Stimulated activated memory B cell treated with anti-CD40 and anti-IgM and Interleukin-4, amounts not matched to agents 10 μg/mL and 1 μg/mL and 100 μg/mL, for 72 hours (primary cell): ENCODE results near the gene RXRG.

ENCODE experiments used
- ATAC-seq: fragments of 150-1000 bp; cut with Tn5 transposase; 2 replicates; pipeline ENCODE4 v1.10.0; 2021
- H3K27ac Mint-ChIP-seq: one replicate; pipeline ENCODE4 v1.8.0; 2022; ENCODE audit warnings: mild to moderate bottlenecking, mixed read lengths
- H3K27me3 Mint-ChIP-seq: one replicate; pipeline ENCODE4 v1.8.0; 2022; ENCODE audit warnings: mixed read lengths
- H3K36me3 Mint-ChIP-seq: one replicate; pipeline ENCODE4 v1.8.0; 2022; ENCODE audit warnings: mixed read lengths
- H3K4me1 Mint-ChIP-seq: one replicate; pipeline ENCODE4 v1.8.0; 2022; ENCODE audit warnings: mixed read lengths
- H3K4me3 Mint-ChIP-seq: one replicate; pipeline ENCODE4 v1.8.0; 2022; ENCODE audit warnings: mild to moderate bottlenecking, moderate library complexity, mixed read lengths
- H3K9me3 Mint-ChIP-seq: one replicate; pipeline ENCODE4 v1.8.0; 2022; ENCODE audit warnings: mixed read lengths

The RXRG gene

DNA sequence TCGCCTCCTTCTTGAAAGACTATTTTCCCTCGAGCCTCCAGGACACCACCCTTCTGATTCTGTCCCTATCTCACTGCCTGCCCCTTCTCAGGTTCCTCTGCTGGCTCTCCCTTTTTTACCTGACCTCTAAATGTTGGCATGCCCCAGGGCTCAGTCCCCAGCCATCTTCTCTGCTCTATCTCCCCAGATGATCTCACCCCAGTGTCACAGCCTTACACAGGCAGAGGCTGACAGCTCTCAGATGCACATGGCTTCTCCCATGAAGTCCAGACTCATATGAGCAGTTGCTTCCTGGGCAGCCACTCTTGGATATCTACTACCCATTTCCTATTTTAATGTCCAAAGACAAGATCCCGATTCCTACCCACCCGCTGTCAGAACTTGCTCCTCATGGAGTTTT is 37.5 kb downstream of the RXRG start:
- no peak overlapping the region for H3K27ac Mint-ChIP-seq
- ATAC-seq = no peak
- H3K9me3 Mint-ChIP-seq = no peaks in the 10 kb centered on the region
- no peaks in the 10 kb centered on the region for H3K4me1 Mint-ChIP-seq
- H3K36me3 Mint-ChIP-seq = no peaks in the 10 kb centered on the region
- H3K4me3 Mint-ChIP-seq = no peak overlapping the region
- H3K27me3 Mint-ChIP-seq = peaks cover 38% of the 10 kb centered on the region

DNA sequence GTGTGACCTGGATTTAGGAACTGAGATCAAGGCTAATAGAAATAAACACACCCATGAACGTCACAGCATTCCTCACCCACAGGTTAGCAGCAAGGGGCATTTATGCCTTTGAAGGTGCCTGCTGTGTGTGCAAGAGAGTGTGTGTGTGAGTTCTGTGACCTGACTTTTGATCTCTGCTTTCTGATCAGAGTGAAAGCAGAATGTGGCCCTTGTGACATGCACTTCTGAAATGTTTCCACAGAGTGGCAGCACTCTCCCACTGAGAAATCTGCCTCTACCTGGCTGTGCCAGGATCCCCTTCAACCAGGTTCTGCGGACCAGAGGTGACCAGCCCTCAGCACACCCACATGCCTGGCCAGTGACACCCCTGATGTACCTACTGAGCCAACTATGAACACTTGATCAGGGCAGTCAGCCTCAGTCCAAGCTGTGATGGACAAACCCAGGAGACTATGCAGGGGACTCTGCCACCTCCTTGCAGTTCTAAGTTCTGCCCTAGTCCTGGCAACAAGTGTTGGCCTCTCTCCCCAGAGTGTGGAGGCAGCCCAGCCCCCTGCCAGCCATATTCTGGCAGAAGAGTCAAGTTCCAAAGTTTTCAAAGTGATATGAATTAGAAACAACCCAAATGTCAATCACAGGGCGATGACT is 41.0 kb downstream of the RXRG start:
- peak; percentile 61 for ATAC-seq
- Mint-ChIP-seq H3K4me1 (no peaks in the 10 kb centered on the region), H3K4me3 (no peak overlapping the region), H3K36me3 (no peaks in the 10 kb centered on the region), H3K27me3 (peaks cover 44% of the 10 kb centered on the region), H3K27ac (no peak overlapping the region), H3K9me3 (no peaks in the 10 kb centered on the region)

GRCh38 chr1:165402517-165403111 is 42.3 kb downstream of the RXRG start:
- no peaks in the 10 kb centered on the region for H3K9me3 Mint-ChIP-seq
- no peaks in the 10 kb centered on the region for H3K36me3 Mint-ChIP-seq
- no peak overlapping the region for H3K27ac Mint-ChIP-seq
- ATAC-seq = no peak
- H3K4me1 Mint-ChIP-seq = no peaks in the 10 kb centered on the region
- H3K27me3 Mint-ChIP-seq = peaks cover 40% of the 10 kb centered on the region
- H3K4me3 Mint-ChIP-seq = no peak overlapping the region

GRCh38 chr1:165397944-165398343 is 47.0 kb downstream of the RXRG start:
- H3K27ac Mint-ChIP-seq = no peak overlapping the region

DNA sequence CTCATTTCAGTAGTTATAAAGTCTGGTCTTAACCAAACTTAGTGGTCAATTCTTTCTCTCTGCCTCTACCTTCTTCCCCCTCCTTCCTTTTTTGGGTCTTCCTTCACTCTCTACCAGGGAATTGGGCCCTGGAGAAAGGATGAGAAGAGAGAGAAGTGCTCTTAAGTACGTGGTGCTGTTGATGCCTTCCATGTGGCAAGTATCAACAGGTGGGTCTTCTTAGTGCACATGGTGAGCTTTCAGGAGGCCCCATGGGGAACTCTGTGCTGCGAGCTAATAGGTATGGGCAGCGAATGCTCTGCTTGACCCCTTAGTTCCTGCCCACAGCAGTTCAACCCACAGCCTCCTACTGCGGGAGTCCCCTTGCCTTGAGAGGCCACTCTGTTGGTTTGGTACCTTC is 49.0 kb downstream of the RXRG start:
- Mint-ChIP-seq H3K27ac (no peak overlapping the region), H3K36me3 (no peaks in the 10 kb centered on the region), H3K4me3 (no peak overlapping the region), H3K9me3 (no peaks in the 10 kb centered on the region), H3K4me1 (peaks cover 14% of the 10 kb centered on the region), H3K27me3 (peaks cover 77% of the 10 kb centered on the region)
- ATAC-seq = no peak

More at GRCh38 chr1:165397944-165398343, 47.0 kb downstream of the RXRG start:
- ATAC-seq = no peak
- Mint-ChIP-seq H3K9me3 (no peaks in the 10 kb centered on the region), H3K27me3 (peaks cover 64% of the 10 kb centered on the region), H3K4me3 (no peak overlapping the region), H3K4me1 (peaks cover 7% of the 10 kb centered on the region), H3K36me3 (no peaks in the 10 kb centered on the region)

- H3K36me3 Mint-ChIP-seq = no peaks in the 10 kb centered on the region
- H3K4me3 Mint-ChIP-seq = no peak overlapping the region
- no peaks in the 10 kb centered on the region for H3K9me3 Mint-ChIP-seq
- H3K27me3 Mint-ChIP-seq = peaks cover 77% of the 10 kb centered on the region
- H3K27ac Mint-ChIP-seq = no peak overlapping the region
- no peak for ATAC-seq
- H3K4me1 Mint-ChIP-seq = peaks cover 14% of the 10 kb centered on the region
Measured at GRCh38 chr1:165395478-165395877, 49.4 kb downstream of the RXRG start.

DNA sequence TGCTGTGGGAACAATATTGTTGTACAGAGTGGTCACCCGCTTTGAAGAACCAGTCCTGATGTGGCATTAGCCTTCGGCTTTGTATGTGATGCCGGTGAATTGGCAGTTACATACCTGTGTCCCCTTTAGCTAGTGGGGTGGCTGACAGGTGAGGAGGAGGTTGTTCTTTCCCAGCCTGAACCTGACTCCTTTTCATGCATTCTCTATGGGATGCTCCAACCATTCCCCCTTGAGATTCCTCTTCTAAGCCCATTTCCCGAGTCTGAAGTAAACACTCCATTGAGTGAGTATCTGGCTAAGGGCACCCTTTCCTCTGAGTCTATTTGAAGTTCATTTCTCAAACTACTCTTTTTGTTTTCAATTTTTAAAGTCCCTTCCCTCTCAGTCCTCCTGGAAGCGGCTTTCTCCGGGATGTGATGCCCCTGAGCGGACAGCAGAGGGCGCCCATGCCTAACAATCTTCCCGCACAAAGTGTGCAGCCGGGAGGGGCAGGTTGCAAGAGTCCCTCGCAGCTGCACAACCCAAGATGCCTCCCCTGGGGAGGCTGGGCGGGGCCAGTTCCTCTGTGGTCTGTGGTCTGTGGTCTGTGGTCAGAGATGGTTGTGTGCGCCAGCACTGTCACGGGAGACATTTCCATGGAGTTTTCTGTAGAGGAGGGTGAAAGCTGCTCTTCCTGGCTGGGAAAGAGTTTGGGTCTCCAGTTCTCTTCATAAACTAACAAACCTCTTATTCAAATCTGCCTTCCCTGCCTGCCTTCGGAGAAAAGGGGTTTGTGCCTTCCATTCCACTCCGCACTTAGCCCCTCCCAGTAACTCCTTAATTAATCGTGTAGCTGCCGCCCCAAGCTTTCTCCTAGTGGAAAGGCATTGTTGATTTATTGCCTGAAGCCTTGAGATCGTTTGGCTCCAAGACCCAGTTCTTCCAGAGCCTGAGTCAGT is 52.0 kb downstream of the RXRG start:
- H3K9me3 Mint-ChIP-seq = no peaks in the 10 kb centered on the region
- H3K4me1 Mint-ChIP-seq = peaks cover 14% of the 10 kb centered on the region
- peak; percentile 99 for ATAC-seq
- peak overlapping the region; percentile 19 for H3K4me3 Mint-ChIP-seq
- H3K27me3 Mint-ChIP-seq = peaks cover 83% of the 10 kb centered on the region
- no peak overlapping the region for H3K27ac Mint-ChIP-seq
- H3K36me3 Mint-ChIP-seq = no peaks in the 10 kb centered on the region

DNA sequence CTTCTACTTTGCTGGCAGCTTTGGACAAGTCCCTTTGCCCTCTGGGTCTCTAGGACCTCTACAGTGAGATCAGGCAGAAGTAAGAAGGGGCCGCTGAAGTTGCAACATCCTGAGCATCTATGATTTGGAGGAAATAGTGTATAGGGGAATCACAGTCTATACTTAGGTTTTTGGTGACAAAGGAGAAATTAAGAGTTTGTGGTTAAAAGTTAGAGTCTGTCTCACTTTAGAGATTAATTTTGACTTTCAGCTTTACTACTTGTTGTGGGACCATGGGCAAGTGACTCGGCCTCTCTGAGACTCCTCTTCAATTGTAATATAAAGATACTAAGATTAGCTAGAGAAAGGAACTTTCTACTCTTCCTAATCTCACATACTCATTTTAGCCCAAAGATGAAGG is 55.3 kb downstream of the RXRG start:
- Mint-ChIP-seq H3K9me3 (no peaks in the 10 kb centered on the region), H3K36me3 (no peaks in the 10 kb centered on the region), H3K27ac (no peak overlapping the region), H3K4me3 (no peak overlapping the region), H3K4me1 (peaks cover 14% of the 10 kb centered on the region), H3K27me3 (peaks cover 85% of the 10 kb centered on the region)
- no peak for ATAC-seq

DNA sequence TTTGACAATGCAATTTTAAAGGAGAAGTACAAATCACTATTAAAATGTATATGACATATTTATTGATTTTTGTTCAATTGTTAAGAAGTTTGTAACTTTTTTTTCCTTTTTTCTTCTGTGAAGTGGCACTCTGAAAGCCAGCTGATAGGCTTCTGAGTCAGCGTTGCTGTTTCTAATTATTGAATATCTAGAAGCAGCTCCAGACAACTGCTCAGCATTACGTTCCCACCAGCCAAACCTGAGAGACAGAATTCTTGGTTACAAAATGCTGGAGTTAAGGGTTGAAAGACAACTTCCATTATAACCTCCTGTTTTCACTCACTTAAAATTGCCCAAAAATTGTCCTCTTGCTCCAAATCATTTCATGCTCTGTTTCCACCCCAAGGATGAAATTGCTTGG is 57.0 kb downstream of the RXRG start:
- no peak overlapping the region for H3K27ac Mint-ChIP-seq
- peaks cover 85% of the 10 kb centered on the region for H3K27me3 Mint-ChIP-seq
- H3K4me1 Mint-ChIP-seq = peaks cover 7% of the 10 kb centered on the region
- no peak for ATAC-seq
- H3K36me3 Mint-ChIP-seq = no peaks in the 10 kb centered on the region
- no peak overlapping the region for H3K4me3 Mint-ChIP-seq
- no peaks in the 10 kb centered on the region for H3K9me3 Mint-ChIP-seq

DNA sequence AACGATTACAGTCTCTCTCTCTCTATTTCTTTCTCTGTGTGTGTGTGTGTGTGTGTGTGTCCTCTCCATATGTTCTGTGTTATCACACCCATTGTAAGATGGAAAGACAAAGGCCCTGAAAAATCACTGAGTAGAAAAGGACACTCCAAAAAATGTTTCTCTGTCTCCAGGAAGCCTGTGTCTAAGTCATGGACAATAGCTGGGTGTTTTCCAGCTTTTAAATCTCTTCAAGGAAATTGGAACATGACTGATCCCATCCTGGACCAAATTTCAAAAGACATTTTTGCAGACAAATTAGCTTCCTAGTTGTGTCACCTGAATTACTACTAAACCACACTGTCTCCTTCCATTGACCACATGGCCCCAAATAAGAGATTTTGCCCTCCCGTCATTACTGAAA is 57.4 kb downstream of the RXRG start:
- no peaks in the 10 kb centered on the region for H3K36me3 Mint-ChIP-seq
- ATAC-seq = no peak
- no peak overlapping the region for H3K4me3 Mint-ChIP-seq

DNA sequence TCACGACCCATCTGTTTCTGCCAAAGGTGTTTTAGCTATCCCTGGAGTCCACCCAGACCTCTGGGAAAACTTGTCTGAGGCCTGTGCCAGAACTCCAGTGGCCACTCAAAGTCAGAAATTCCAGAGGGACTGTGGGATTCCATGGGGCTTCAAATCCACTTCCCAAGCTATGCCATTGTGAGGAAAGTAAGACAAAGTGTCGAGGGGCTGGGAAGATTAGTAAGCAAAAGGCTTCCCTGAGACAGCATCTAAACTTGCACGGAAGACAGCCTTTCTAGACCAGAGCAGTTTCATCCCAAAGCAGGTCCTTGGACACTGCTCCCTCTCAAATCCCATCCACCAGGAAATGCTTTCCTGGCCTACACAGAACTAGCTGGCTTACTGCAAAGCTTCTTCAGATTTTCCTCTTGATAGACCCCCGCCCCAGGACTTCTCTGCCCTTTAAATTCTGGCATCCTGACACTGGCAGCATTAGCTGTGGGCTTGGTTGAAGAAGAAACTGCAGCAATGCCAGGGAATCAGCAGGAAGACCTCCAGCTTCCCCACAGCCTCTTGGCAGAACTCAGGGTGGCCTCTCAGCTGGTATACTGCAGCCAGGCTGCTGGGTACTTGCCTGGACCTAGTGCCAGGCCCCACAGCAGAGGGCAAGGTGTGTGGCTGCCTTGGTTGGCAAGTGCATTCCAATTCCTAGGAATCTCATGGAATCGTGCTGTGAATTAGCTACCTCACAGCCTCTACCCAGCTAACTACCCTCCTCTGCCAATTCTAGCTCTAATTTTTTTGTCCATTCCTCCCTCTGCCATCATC is 61.1 kb downstream of the RXRG start:
- H3K27ac Mint-ChIP-seq = no peak overlapping the region
- no peak overlapping the region for H3K4me3 Mint-ChIP-seq
- H3K4me1 Mint-ChIP-seq = no peaks in the 10 kb centered on the region
- H3K36me3 Mint-ChIP-seq = no peaks in the 10 kb centered on the region
- no peak for ATAC-seq
- no peaks in the 10 kb centered on the region for H3K9me3 Mint-ChIP-seq
- H3K27me3 Mint-ChIP-seq = peaks cover 91% of the 10 kb centered on the region

More for the DNA sequence above, 57.4 kb downstream of the RXRG start:
- Mint-ChIP-seq H3K4me1 (peaks cover 2% of the 10 kb centered on the region), H3K27me3 (peaks cover 85% of the 10 kb centered on the region), H3K27ac (no peak overlapping the region), H3K9me3 (no peaks in the 10 kb centered on the region)

- no peak overlapping the region for H3K4me3 Mint-ChIP-seq
- H3K36me3 Mint-ChIP-seq = no peaks in the 10 kb centered on the region
- H3K27ac Mint-ChIP-seq = no peak overlapping the region
- H3K9me3 Mint-ChIP-seq = no peaks in the 10 kb centered on the region
- H3K4me1 Mint-ChIP-seq = no peaks in the 10 kb centered on the region
- no peak for ATAC-seq
- H3K27me3 Mint-ChIP-seq = peaks cover 84% of the 10 kb centered on the region
Measured at GRCh38 chr1:165383067-165383466, 61.9 kb downstream of the RXRG start.

DNA sequence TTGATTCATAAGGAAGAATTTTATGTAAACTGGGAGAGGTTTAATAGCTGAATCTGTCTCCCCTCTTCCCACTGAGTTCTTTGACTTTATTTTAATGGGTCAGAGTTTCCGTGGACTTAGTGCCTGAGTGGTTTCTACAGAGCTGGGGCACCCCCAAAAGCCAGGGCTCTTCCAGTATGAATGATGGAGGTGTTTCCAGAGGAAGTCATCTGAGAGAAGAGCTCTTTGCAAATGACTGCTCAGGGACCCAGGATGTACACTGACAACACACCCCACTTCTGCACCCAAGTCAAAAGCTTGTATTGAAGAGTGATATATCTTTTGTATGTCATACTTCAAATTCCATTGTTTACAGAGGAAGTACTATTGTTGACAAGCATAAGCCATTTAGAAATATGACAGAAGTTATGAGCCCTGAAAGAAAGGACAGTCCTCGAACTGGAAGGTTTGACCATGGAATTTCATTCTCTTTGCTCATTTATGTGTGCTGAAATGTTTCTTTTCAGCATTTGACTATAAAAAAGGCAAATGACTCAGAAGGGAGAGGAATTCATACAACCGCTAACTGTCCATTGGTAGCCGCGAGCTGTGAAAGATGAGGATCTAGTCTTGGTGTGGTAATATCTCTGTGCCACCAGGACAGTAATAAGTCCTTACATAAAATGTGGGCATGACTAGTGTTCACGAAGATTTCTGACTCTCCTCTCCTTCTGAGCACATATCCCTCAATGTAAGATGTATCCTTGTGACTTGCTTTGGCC is 63.0 kb downstream of the RXRG start:
- H3K4me1 Mint-ChIP-seq = peaks cover 2% of the 10 kb centered on the region
- peaks cover 76% of the 10 kb centered on the region for H3K27me3 Mint-ChIP-seq
- no peaks in the 10 kb centered on the region for H3K36me3 Mint-ChIP-seq
- H3K9me3 Mint-ChIP-seq = no peaks in the 10 kb centered on the region
- ATAC-seq = no peak
- H3K4me3 Mint-ChIP-seq = no peak overlapping the region
- no peak overlapping the region for H3K27ac Mint-ChIP-seq

DNA sequence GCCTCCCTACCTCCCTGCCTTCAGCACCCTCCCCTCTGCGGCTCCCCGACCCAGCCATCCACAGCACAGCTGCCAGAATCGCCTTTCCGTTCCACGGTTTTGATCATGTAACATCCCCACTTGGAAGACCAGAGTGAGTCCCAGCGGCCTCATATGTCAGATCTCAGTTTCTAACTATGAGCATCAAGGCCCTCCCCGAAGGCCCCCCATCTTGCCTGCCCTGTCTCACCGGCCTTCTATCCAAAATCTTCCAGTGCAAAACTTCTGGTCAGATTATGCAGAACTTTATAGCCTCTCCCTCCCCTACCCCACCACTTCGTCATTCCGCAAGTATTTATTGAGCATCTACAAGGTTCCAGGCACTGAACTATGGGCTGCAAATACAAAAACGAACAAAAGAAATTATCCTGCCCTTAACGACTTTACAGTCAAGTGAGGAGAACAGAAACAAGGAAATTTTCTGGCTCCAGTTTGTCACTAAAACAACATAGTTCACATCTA is 68.1 kb downstream of the RXRG start:
- Mint-ChIP-seq H3K9me3 (no peaks in the 10 kb centered on the region), H3K4me1 (peaks cover 12% of the 10 kb centered on the region), H3K27me3 (peaks cover 78% of the 10 kb centered on the region), H3K27ac (no peak overlapping the region), H3K36me3 (no peaks in the 10 kb centered on the region), H3K4me3 (peak overlapping the region; percentile 3)
- ATAC-seq = no peak
